ENCODE results near the gene TIFAB.
A peak's percentile ranks its signal among the peaks of the same experiment; 100 is the strongest.

Gene TIFAB

DNA sequence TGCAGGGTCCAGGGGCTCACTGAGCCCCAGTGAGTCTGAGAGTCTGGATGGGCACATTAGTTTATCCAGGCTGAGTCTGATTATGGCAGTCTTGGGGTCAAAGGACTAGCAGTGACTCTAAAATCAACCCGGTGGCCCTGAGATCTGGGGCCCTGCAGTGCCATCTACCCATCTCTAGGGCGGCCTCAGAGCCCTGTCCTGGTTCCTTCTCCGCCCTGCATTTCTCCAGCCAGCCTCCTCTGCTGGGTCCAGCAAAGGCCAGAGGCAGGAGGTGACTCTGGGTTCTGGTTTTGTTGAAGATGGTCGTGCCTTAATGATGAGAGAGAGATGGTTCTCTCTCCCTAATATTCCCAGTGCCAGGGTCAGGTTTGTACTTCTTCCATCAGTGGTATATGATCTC, 20.0 kb downstream of the TIFAB start:
- H3K4me3 Mint-ChIP-seq, result no peak overlapping the region
- peaks cover 1% of the 10 kb centered on the region for H3K36me3 Mint-ChIP-seq (ENCODE audit: insufficient read depth)
- no peak overlapping the region for H3K27ac Mint-ChIP-seq (ENCODE audit: low read depth)
- peaks cover 53% of the 10 kb centered on the region for H3K27me3 Mint-ChIP-seq
- ATAC-seq (replicated peaks; ENCODE audit: extremely low read depth, poor library complexity, severe bottlenecking) (no peak), DNase-seq (ENCODE audit: low spot score in 2 of 2) (no peak)
- H3K4me1 Mint-ChIP-seq, result no peaks in the 10 kb centered on the region
- peaks cover 10% of the 10 kb centered on the region for H3K9me3 Mint-ChIP-seq

DNA sequence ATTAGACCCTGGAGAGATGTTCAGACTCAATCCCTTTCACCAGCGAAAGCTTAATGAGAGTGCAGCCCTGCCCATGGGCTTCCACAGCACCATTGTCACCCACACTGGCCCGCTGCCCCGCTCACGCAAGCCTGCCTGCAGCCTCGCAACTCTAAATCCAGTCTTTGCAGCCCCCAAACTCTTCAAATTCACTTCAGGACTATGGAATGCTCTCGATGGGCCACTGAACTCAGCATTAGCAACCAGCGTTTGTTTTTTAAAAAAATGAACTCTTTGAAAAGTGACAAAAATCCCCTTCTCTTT, 22.1 kb downstream of the TIFAB start:
- H3K27me3 Mint-ChIP-seq, result peaks cover 62% of the 10 kb centered on the region
- H3K4me1 Mint-ChIP-seq, result no peaks in the 10 kb centered on the region
- peaks cover 1% of the 10 kb centered on the region for H3K36me3 Mint-ChIP-seq (ENCODE audit: insufficient read depth)
- no peak overlapping the region for H3K27ac Mint-ChIP-seq (ENCODE audit: low read depth)
- DNase-seq (ENCODE audit: low spot score in 2 of 2) (no peak), ATAC-seq (replicated peaks; ENCODE audit: extremely low read depth, poor library complexity, severe bottlenecking) (no peak)
- no peak overlapping the region for H3K4me3 Mint-ChIP-seq
- H3K9me3 Mint-ChIP-seq, result peaks cover 10% of the 10 kb centered on the region

DNA sequence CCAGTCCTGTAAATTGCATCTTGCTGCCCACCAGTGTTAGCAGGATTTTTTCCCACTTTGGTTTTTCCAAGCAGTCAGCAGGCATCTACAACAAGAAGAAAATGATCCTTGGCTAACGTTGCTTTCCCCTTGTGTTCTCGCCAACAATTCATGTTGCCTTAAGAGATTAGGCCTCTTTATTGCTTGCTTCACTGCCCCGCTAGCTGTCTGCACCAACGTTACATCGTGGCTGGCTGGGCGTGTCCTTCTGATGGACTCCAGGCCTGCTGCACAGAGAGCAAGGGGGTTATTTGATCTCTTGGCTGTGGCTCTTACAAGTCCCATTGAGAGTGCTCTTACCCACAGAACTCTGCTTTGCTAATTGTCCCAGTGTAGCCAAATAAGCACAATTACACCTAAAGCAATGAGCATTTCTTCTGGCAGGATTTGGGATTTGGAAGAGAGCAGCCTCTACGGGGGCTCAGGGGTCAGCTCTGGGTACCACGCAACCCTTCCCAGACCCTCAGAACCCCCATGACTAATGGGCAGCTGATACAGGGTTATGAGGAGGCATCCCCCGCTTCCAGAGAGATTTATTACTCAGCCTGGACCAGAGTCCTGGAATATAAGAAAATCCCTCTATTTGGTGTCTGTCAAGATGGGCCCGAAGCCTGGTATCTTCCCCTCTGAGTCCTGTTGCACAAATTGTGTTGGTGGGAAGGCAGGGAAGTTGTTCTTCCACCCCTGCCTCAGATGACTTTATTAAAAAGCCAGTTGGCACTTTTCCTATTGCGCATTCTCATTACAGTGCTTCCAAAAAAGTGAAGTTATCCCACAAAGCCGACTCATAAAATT, 22.6 kb downstream of the TIFAB start:
- Mint-ChIP-seq H3K36me3 (ENCODE audit: insufficient read depth) (peaks cover 1% of the 10 kb centered on the region), H3K27me3 (peaks cover 62% of the 10 kb centered on the region), H3K4me3 (no peak overlapping the region), H3K4me1 (no peaks in the 10 kb centered on the region), H3K9me3 (peaks cover 10% of the 10 kb centered on the region), H3K27ac (ENCODE audit: low read depth) (no peak overlapping the region)
- ATAC-seq (replicated peaks; ENCODE audit: extremely low read depth, poor library complexity, severe bottlenecking) (no peak), DNase-seq (ENCODE audit: low spot score in 2 of 2) (no peak)

DNA sequence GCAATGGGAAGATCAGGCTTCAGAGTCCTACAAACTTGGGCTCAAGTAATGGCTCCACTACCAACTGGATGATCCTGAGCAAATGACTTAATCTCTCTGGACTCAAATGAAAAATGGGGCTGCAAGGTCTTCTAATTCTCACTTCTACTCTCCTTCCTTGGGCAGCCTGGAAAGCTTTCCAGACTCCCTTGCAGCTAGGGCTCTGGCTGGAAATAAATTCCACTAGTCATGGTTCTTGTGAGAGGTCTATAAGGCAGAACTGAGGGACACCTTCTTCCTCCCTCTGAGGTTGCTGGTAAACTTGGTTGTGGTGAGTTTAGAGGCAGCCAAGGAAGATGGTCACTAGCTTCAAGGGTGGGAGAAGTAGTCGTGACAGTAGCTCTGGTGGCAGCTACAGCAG, 23.6 kb downstream of the TIFAB start:
- Mint-ChIP-seq H3K4me1 (no peaks in the 10 kb centered on the region), H3K27ac (ENCODE audit: low read depth) (no peak overlapping the region), H3K36me3 (ENCODE audit: insufficient read depth) (peaks cover 1% of the 10 kb centered on the region), H3K9me3 (peaks cover 10% of the 10 kb centered on the region), H3K27me3 (peaks cover 68% of the 10 kb centered on the region), H3K4me3 (no peak overlapping the region)
- ATAC-seq (replicated peaks; ENCODE audit: extremely low read depth, poor library complexity, severe bottlenecking) (no peak), DNase-seq (ENCODE audit: low spot score in 2 of 2) (no peak)

DNA sequence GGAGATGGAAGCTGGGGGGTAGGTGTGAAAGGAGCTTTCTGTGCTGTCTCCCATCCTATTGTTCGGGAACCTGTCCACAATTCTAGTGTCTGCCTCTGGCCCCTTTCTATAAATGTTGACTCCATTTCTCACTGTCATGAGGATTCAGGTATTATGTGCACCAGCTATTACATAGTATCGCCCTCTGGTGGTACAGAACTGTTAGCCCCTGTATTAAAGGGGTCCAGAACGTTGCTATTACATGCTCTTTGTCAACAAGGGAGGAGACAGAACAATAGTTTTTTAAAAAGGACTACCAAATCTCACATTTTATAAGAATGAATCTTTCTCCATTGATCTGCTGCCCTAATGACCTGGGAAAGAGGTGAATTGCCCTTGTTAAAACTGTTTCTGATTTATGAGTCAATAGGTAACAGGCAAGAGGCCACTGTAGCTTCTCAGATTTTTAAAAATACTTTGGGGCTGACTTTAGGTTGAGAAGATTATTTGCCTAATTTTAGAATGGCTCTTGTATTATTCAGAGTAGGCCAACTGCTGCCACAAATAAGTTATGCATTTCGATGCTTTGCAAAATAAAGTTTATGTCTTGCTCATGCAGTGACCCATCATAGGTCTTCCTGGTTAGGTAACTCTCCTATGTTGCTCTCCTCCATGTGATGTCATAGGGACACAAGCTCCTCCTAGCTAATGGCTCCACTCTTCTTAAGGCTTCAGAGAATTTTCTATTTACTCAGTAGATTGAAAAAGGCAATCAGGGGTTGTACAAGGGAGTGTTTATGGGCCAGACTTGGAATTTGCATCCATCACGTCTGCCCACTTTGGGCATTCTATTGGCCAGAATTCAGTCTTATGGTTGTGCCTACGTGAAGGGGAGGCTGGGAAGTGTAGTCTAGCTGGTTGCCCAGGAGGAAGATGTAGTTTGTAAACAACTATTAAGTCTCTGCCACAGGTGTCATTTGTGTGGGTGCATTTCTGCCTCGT, 25.8 kb downstream of the TIFAB start:
- H3K9me3 Mint-ChIP-seq, result peaks cover 10% of the 10 kb centered on the region
- no peaks in the 10 kb centered on the region for H3K36me3 Mint-ChIP-seq (ENCODE audit: insufficient read depth)
- H3K4me1 Mint-ChIP-seq, result no peaks in the 10 kb centered on the region
- DNase-seq (ENCODE audit: low spot score in 2 of 2), result no peak
- peaks cover 86% of the 10 kb centered on the region for H3K27me3 Mint-ChIP-seq
- peak; percentile 65 for ATAC-seq (replicated peaks; ENCODE audit: extremely low read depth, poor library complexity, severe bottlenecking)
- no peak overlapping the region for H3K27ac Mint-ChIP-seq (ENCODE audit: low read depth)
- no peak overlapping the region for H3K4me3 Mint-ChIP-seq

DNA sequence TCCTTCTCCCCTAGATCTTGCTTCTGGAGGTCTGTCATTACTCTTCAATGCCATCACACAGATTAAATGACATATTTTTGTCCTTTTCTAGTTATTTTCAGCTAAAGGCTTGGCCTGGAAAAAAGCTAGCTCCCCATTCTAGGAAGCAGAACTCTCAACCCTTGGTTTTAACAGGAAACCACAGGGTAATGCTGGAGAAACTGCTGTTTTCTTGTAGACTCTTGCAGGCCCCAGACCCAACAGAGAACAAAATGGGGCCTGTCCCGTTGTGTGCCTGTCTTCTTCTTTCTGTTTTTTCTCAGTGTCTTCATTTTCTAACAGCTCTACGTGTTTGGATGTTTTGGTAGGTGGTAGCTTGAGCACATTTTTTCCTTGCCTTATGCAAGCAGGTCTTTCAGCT, 26.5 kb downstream of the TIFAB start:
- Mint-ChIP-seq H3K9me3 (peaks cover 10% of the 10 kb centered on the region), H3K4me3 (no peak overlapping the region), H3K27me3 (peaks cover 86% of the 10 kb centered on the region), H3K27ac (ENCODE audit: low read depth) (no peak overlapping the region), H3K36me3 (ENCODE audit: insufficient read depth) (no peaks in the 10 kb centered on the region), H3K4me1 (no peaks in the 10 kb centered on the region)
- no peak for DNase-seq (ENCODE audit: low spot score in 2 of 2)
- ATAC-seq (replicated peaks; ENCODE audit: extremely low read depth, poor library complexity, severe bottlenecking), result no peak

DNA sequence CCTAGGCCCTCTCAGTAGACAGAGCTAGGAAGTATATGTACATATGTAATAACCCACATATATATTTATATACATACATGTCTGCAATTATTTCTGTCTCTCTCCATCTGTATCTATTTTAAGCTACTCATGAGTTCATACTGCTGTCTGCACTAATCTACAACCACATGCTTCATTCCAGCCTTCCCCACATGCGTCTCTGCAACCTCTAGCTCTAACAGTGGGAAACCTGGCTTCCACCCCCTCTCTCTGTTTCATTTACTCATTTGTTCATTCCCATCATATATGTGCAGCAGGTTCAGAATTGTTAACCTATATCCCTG, 28.3 kb downstream of the TIFAB start:
- no peak overlapping the region for H3K4me3 Mint-ChIP-seq
- H3K27me3 Mint-ChIP-seq, result peaks cover 88% of the 10 kb centered on the region
- H3K36me3 Mint-ChIP-seq (ENCODE audit: insufficient read depth), result no peaks in the 10 kb centered on the region
- H3K9me3 Mint-ChIP-seq, result peaks cover 15% of the 10 kb centered on the region
- H3K4me1 Mint-ChIP-seq, result no peaks in the 10 kb centered on the region
- DNase-seq (ENCODE audit: low spot score in 2 of 2) (no peak), ATAC-seq (replicated peaks; ENCODE audit: extremely low read depth, poor library complexity, severe bottlenecking) (no peak)
- no peak overlapping the region for H3K27ac Mint-ChIP-seq (ENCODE audit: low read depth)

DNA sequence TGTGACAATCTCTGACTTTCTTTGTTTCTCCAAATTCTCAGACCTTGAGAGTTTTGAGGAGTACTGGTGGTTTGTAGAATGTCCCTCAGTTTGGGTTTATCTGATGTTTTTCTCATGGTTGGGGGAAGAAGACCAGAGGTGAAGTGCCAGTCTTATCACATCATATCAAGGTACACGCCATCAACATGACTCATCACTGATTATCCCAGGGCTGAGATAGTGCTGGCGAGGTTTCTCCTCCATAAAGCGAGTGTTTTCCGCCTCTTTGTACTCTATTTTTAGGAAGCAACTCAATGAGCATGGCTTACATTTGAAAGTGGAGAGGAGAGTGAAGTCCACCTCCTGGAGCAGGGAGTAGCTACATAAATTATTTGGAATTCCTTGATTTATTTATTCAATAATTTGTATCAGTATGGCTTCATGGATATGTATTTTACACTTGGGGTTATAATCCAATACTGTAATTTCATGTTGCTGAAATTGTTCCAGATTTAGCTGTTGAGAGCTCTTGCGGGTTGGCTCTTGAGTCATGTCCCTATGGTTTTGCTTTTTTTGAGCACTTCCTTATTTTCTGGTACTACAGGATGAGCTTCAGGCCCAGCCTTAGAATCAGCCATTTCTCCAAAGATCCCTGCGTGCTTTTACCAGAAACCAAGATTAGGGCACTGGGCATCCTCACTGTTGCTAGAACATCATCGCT, 28.9 kb downstream of the TIFAB start:
- no peaks in the 10 kb centered on the region for H3K36me3 Mint-ChIP-seq (ENCODE audit: insufficient read depth)
- H3K4me1 Mint-ChIP-seq, result no peaks in the 10 kb centered on the region
- no peak for DNase-seq (ENCODE audit: low spot score in 2 of 2)
- H3K9me3 Mint-ChIP-seq, result peaks cover 10% of the 10 kb centered on the region
- no peak for ATAC-seq (replicated peaks; ENCODE audit: extremely low read depth, poor library complexity, severe bottlenecking)
- H3K4me3 Mint-ChIP-seq, result no peak overlapping the region
- H3K27me3 Mint-ChIP-seq, result peaks cover 88% of the 10 kb centered on the region
- no peak overlapping the region for H3K27ac Mint-ChIP-seq (ENCODE audit: low read depth)

DNA sequence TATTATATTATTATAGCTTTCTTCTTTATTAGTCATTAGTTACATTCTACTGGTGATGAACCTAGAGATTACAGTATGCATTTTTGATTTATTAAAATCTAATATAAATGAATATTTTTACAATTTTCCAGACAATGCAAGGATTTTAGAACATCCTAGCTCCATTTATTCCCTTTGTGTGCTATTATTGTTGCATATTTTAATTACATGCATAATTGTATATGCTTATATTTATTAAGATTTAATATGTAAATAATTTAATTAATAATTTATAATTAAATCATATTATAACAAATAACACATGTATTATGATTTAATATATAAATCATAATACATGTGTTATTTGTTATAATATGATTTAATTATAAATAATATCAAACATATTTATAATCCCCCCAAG, 29.7 kb downstream of the TIFAB start:
- no peaks in the 10 kb centered on the region for H3K4me1 Mint-ChIP-seq
- no peak overlapping the region for H3K4me3 Mint-ChIP-seq
- H3K9me3 Mint-ChIP-seq, result peaks cover 9% of the 10 kb centered on the region
- ATAC-seq (replicated peaks; ENCODE audit: extremely low read depth, poor library complexity, severe bottlenecking) (no peak), DNase-seq (ENCODE audit: low spot score in 2 of 2) (no peak)
- H3K27me3 Mint-ChIP-seq, result peaks cover 93% of the 10 kb centered on the region
- no peak overlapping the region for H3K27ac Mint-ChIP-seq (ENCODE audit: low read depth)
- no peaks in the 10 kb centered on the region for H3K36me3 Mint-ChIP-seq (ENCODE audit: insufficient read depth)

DNA sequence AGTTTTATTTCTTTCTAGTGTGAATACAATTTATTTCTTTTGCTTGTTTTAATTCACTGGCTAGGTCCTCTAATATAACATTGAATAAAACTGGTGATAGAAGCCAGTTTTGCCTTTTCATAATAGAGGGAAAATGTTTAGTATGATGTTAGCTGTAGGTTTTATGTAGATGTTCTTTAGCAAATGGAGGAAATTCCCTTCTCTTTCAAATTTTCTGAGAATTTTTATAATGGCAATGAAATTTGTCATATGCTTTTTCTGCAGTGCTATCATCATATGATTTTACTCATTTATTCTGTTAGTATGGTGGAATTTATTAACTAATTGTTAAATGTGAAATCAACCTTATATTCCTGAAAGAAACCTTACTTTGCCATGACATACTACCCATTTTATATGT, 35.1 kb downstream of the TIFAB start:
- H3K9me3 Mint-ChIP-seq, result peaks cover 9% of the 10 kb centered on the region
- H3K36me3 Mint-ChIP-seq (ENCODE audit: insufficient read depth), result no peaks in the 10 kb centered on the region
- H3K27me3 Mint-ChIP-seq, result peaks cover 87% of the 10 kb centered on the region
- DNase-seq (ENCODE audit: low spot score in 2 of 2) (no peak), ATAC-seq (replicated peaks; ENCODE audit: extremely low read depth, poor library complexity, severe bottlenecking) (no peak)
- H3K4me3 Mint-ChIP-seq, result no peak overlapping the region
- no peak overlapping the region for H3K27ac Mint-ChIP-seq (ENCODE audit: low read depth)
- no peaks in the 10 kb centered on the region for H3K4me1 Mint-ChIP-seq

DNA sequence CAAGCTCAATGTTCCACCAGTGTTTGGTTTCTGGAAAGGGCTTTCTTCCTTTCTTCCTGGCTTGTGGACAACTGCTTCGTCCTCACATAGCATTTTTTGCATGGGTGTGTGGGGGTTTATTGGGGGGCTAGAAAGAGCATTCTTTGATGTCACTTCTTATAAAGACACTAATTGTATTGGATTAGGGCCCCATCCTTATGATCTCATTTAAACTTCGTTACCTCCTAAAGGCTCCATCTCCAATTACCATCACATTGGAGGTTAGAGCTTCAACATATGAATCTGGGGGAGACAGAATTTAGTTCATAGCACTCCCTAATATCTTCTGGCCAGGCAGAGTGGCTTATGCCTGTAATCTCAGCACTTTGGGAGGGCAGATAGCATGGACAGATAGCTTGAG, 47.1 kb downstream of the TIFAB start:
- Mint-ChIP-seq H3K4me3 (no peak overlapping the region), H3K27ac (ENCODE audit: low read depth) (no peak overlapping the region), H3K9me3 (no peaks in the 10 kb centered on the region), H3K27me3 (no peaks in the 10 kb centered on the region), H3K4me1 (no peaks in the 10 kb centered on the region), H3K36me3 (ENCODE audit: insufficient read depth) (no peaks in the 10 kb centered on the region)
- ATAC-seq (replicated peaks; ENCODE audit: extremely low read depth, poor library complexity, severe bottlenecking) (no peak), DNase-seq (ENCODE audit: low spot score in 2 of 2) (no peak)

DNA sequence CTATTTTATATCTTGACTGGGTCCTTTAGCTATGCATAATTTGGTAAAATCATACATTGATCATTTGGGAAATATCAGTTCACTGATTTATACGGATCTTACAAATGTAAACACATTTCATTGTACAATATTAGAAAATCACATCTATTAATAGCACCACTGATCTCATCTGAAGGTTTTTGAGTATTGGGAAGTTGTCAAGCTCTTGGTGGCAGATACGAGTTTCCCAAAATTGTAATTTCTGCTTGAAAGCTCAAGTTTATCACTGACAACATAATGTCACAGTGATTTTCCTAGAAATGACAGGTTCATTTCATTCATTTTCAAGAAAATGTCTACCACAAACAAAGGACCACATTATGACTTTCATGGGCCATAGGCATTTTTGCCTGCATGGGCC, 50.1 kb downstream of the TIFAB start:
- Mint-ChIP-seq H3K4me1 (peaks cover 13% of the 10 kb centered on the region), H3K9me3 (no peaks in the 10 kb centered on the region), H3K36me3 (ENCODE audit: insufficient read depth) (peaks cover 4% of the 10 kb centered on the region), H3K27me3 (no peaks in the 10 kb centered on the region), H3K4me3 (no peak overlapping the region), H3K27ac (ENCODE audit: low read depth) (no peak overlapping the region)
- ATAC-seq (replicated peaks; ENCODE audit: extremely low read depth, poor library complexity, severe bottlenecking) (no peak), DNase-seq (ENCODE audit: low spot score in 2 of 2) (no peak)

All from central memory CD8-positive, alpha-beta T cell (primary cell).